Natural killer cell treated with Interleukin-12 subunit alpha and Interleukin-12 subunit beta and Interleukin-15 and Interleukin-18, amount 100 ng/mL, for 72 hours (primary cell): Measurements from ENCODE around the gene FGFR3. TPM values are rescaled to one million over a fixed set of nuclear protein-coding genes. Genes with fewer than 3 reads are reported as not detected.

ENCODE experiments used
- ATAC-seq, 2 donors: fragments of 150-1000 bp; cut with Tn5 transposase in 1 of 2; sonication (Bioruptor Pico), chemical (Tn5 transposase) in 1 of 2; 2 replicates each; pipeline ENCODE4 v1.10.0; 2021
- DNase-seq: peaks from one replicate; pipeline ENCODE4 v3.0.0; 2022; ENCODE audit warnings: low spot score
- H3K27ac Mint-ChIP-seq, 2 donors: 1 replicate in 1 of 2; 2 replicates in 1 of 2; pipeline ENCODE4 v1.8.0; 2022; ENCODE audit warnings: mixed read lengths in 2 of 2, mild to moderate bottlenecking in 1 of 2, moderate library complexity in 1 of 2
- H3K27me3 Mint-ChIP-seq, 2 donors: 1 replicate in 1 of 2; 2 replicates in 1 of 2; pipeline ENCODE4 v1.8.0; 2022; ENCODE audit warnings: mixed read lengths in 2 of 2
- H3K36me3 Mint-ChIP-seq: one replicate; pipeline ENCODE4 v1.8.0; 2022; ENCODE audit warnings: mixed read lengths
- H3K4me1 Mint-ChIP-seq, 2 donors: 1 replicate in 1 of 2; 2 replicates in 1 of 2; pipeline ENCODE4 v1.8.0; 2022; ENCODE audit warnings: low read depth in 2 of 2, mixed read lengths in 2 of 2, mild to moderate bottlenecking in 1 of 2
- H3K4me3 Mint-ChIP-seq: one replicate; pipeline ENCODE4 v1.8.0; 2022; ENCODE audit warnings: mixed read lengths
- H3K9me3 Mint-ChIP-seq: 2 replicates; pipeline ENCODE4 v1.8.0; 2022; ENCODE audit warnings: mixed read lengths
- total RNA-seq, 2 donors: library from RNA; stranded (reverse); gene quantifications; one replicate each; pipeline ENCODE4 v1.2.3, GENCODE V29; 2022

FGFR3 gene
- total RNA-seq, 2 donors from 2014 or later: not detected

GRCh38 chr4:1856071-1856942 is 63.2 kb downstream of the FGFR3 start, which contains the start of gene LETM1:
Gene LETM1, minus strand, starts transcription at chr4:1856156. Its CDS starts 206 bp downstream, at chr4:1855950.
- Mint-ChIP-seq H3K27ac (peak within 1 kb of the TSS; percentile 57 to 87), H3K9me3 (no peaks in the 10 kb centered on the region), H3K4me1 (peaks cover 22 to 32% of the 10 kb centered on the region in 2 donors), H3K4me3 (peak within 1 kb of the TSS; percentile 84), H3K36me3 (no peaks in the 10 kb centered on the region), H3K27me3 (no peaks in the 10 kb centered on the region)
- DNase-seq: peak; percentile 97
- peak; percentile 97 for ATAC-seq

DNA sequence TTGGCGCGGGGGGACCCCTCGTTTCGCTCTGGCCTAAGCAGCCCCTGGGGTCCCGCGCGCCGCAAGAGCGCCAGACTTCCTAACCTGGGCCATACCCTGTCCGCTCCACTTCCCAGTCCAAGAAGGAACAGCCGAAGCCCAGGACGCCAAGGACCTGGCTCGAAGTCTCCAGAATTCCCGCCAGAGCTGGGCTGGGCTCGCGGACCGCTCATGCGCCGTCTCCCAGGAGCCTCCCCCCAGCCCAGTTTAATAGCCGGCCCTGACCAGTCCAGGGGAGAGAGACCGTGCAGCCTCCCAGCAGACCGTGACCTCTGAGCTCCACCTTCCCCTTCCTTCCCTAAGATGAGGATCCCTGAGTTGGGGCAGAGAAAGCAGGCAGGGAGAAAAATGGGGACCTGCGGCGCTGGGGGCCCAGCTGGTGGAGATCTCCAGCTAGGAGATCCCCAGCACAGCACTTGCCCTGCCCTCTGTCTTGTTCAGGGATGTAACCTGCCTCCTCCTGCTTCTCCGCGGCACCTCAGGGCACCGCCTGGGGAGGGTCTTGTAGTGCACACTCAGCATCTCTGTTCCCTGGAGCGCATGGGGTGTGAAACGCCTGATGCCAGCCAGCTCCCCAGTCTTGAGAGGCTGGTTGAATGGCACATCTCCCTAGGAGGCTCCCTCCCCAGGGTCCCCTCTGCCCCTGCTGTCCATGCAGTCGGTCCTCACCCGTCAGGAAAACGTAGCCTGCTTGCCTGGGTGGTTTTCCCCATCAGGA is 64.0 kb downstream of the FGFR3 start:
- H3K4me1 Mint-ChIP-seq: peaks cover 22 to 27% of the 10 kb centered on the region in 2 donors
- H3K9me3 Mint-ChIP-seq: no peaks in the 10 kb centered on the region
- no peaks in the 10 kb centered on the region for H3K27me3 Mint-ChIP-seq
- no peak for ATAC-seq
- peak overlapping the region; percentile 75 for H3K4me3 Mint-ChIP-seq
- peak overlapping the region; percentile 25 to 39 for H3K27ac Mint-ChIP-seq
- DNase-seq: no peak
- H3K36me3 Mint-ChIP-seq: no peaks in the 10 kb centered on the region

DNA sequence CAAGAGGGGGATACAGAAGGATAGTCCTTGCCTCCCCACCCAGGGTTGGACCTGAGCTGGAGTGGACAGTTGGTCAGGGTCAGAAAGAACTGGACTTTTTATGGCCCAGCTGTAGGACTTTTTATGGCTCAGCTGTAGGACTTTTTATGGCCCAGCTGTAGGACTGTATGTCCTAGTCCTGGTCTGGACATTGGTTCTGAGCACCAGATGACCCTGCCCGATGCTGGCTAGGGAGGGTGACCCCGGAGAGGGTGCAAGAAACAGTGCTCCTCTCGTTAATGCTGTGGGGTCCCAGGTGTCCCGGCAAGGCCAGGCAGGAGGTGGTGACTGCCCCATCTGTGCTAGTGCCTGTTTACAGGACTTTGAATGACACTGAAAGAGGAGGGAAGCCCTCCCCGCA is 64.8 kb downstream of the FGFR3 start:
- Mint-ChIP-seq H3K36me3 (no peaks in the 10 kb centered on the region), H3K4me3 (no peak overlapping the region), H3K9me3 (no peaks in the 10 kb centered on the region), H3K4me1 (peaks cover 22 to 25% of the 10 kb centered on the region in 2 donors), H3K27ac (no peak overlapping the region), H3K27me3 (no peaks in the 10 kb centered on the region)
- DNase-seq (no peak), ATAC-seq (no peak)

Other genes with a start within 250 kb of the FGFR3 start
- gene FAM53A, start 109.0 kb upstream of the FGFR3 start, total RNA-seq: 1 to 10 TPM in 1 of 2 donors, under 1 TPM in 1; 0.78 to 6.2 TPM
- 100 to 1,000 TPM in 1 of 2 donors, 10 to 100 TPM in 1; 83.0 to 129 TPM for gene SLBP, start 81.0 kb upstream of the FGFR3 start, total RNA-seq
- gene TMEM129, start 72.0 kb upstream of the FGFR3 start, total RNA-seq: 10 to 100 TPM; 19.6 to 21.2 TPM
- gene TACC3, start 71.8 kb upstream of the FGFR3 start, total RNA-seq: 100 to 1,000 TPM in 1 of 2 donors, 10 to 100 TPM in 1; 97.2 to 212 TPM
- gene LETM1, start 62.9 kb downstream of the FGFR3 start, total RNA-seq: 100 to 1,000 TPM in 1 of 2 donors, 10 to 100 TPM in 1; 64.5 to 129 TPM
- gene NSD2, start 78.1 kb downstream of the FGFR3 start, total RNA-seq: 100 to 1,000 TPM; 127 to 375 TPM
- 10 to 100 TPM; 29.6 to 59.3 TPM for gene NELFA, start 215.7 kb downstream of the FGFR3 start, total RNA-seq